ENCODE measurements around the gene CXCL3.
"Not testable (repeated sequence)": the region's sequence is repeated elsewhere in the genome, so short reads cannot be mapped to it uniquely, and the experiment has no call there.

Gene CXCL3

GRCh38 chr4:74081035-74081434, 42.5 kb upstream of the CXCL3 start:
- Histone ChIP-seq H3K27me3 (replicated peaks; ENCODE audit: control insufficient read depth, insufficient read depth, low read length) (no peaks in the 10 kb centered on the region), H3K36me3 (ENCODE audit: control insufficient read depth, insufficient read depth, low read length) (no peaks in the 10 kb centered on the region), H3K4me3 (replicated peaks; ENCODE audit: low read depth, low read length) (no peak overlapping the region)
- no peak for DNase-seq (ENCODE audit: extremely low read depth, insufficient read length)
- TF ChIP-seq CTCF (IDR thresholded peaks at IDR 0.05; ENCODE audit: insufficient read depth, low read length, poor library complexity, severe bottlenecking) = no peak

- not testable (repeated sequence) for H3K36me3 ChIP-seq (ENCODE audit: control insufficient read depth, insufficient read depth, low read length); H3K27me3 ChIP-seq (replicated peaks; ENCODE audit: control insufficient read depth, insufficient read depth, low read length); DNase-seq (ENCODE audit: extremely low read depth, insufficient read length); H3K4me3 ChIP-seq (replicated peaks; ENCODE audit: low read depth, low read length)
Observed at GRCh38 chr4:74080351-74080750, 41.9 kb upstream of the CXCL3 start.

GRCh38 chr4:74079024-74079423, 40.5 kb upstream of the CXCL3 start:
- not testable (repeated sequence) for H3K4me3 ChIP-seq (replicated peaks; ENCODE audit: low read depth, low read length); DNase-seq (ENCODE audit: extremely low read depth, insufficient read length); H3K36me3 ChIP-seq (ENCODE audit: control insufficient read depth, insufficient read depth, low read length); H3K27me3 ChIP-seq (replicated peaks; ENCODE audit: control insufficient read depth, insufficient read depth, low read length)

GRCh38 chr4:74073358-74073757, 34.9 kb upstream of the CXCL3 start:
- H3K36me3 ChIP-seq (ENCODE audit: control insufficient read depth, insufficient read depth, low read length) = no peaks in the 10 kb centered on the region
- no peak for DNase-seq (ENCODE audit: extremely low read depth, insufficient read length)
- no peak overlapping the region for H3K4me3 ChIP-seq (replicated peaks; ENCODE audit: low read depth, low read length)
- TF ChIP-seq CTCF (IDR thresholded peaks at IDR 0.05; ENCODE audit: insufficient read depth, low read length, poor library complexity, severe bottlenecking) = no peak
- no peaks in the 10 kb centered on the region; the same call in 1 of the 2 replicates for H3K27me3 ChIP-seq (replicated peaks; ENCODE audit: control insufficient read depth, insufficient read depth, low read length)

- H3K27me3 ChIP-seq (replicated peaks; ENCODE audit: control insufficient read depth, insufficient read depth, low read length) = no peaks in the 10 kb centered on the region; the same call in 1 of the 2 replicates
- no peak for DNase-seq (ENCODE audit: extremely low read depth, insufficient read length)
- TF ChIP-seq CTCF (IDR thresholded peaks at IDR 0.05; ENCODE audit: insufficient read depth, low read length, poor library complexity, severe bottlenecking) = no peak
- H3K36me3 ChIP-seq (ENCODE audit: control insufficient read depth, insufficient read depth, low read length) = no peaks in the 10 kb centered on the region
- H3K4me3 ChIP-seq (replicated peaks; ENCODE audit: low read depth, low read length) = no peak overlapping the region
Observed at GRCh38 chr4:74072739-74073138, 34.2 kb upstream of the CXCL3 start.

GRCh38 chr4:74067586-74067985, 29.1 kb upstream of the CXCL3 start:
- no peak for TF ChIP-seq CTCF (IDR thresholded peaks at IDR 0.05; ENCODE audit: insufficient read depth, low read length, poor library complexity, severe bottlenecking)
- Histone ChIP-seq H3K4me3 (replicated peaks; ENCODE audit: low read depth, low read length) (no peak overlapping the region), H3K36me3 (ENCODE audit: control insufficient read depth, insufficient read depth, low read length) (no peaks in the 10 kb centered on the region), H3K27me3 (replicated peaks; ENCODE audit: control insufficient read depth, insufficient read depth, low read length) (no peaks in the 10 kb centered on the region; the same call in 1 of the 2 replicates)
- no peak for DNase-seq (ENCODE audit: extremely low read depth, insufficient read length)

- Histone ChIP-seq H3K36me3 (ENCODE audit: control insufficient read depth, insufficient read depth, low read length) (no peaks in the 10 kb centered on the region), H3K27me3 (replicated peaks; ENCODE audit: control insufficient read depth, insufficient read depth, low read length) (no peaks in the 10 kb centered on the region; the same call in 1 of the 2 replicates), H3K4me3 (replicated peaks; ENCODE audit: low read depth, low read length) (no peak overlapping the region)
- TF ChIP-seq CTCF (IDR thresholded peaks at IDR 0.05; ENCODE audit: insufficient read depth, low read length, poor library complexity, severe bottlenecking) = no peak
- DNase-seq (ENCODE audit: extremely low read depth, insufficient read length) = no peak
Observed at GRCh38 chr4:74066232-74066631, 27.7 kb upstream of the CXCL3 start.
